ENCODE data around the gene WWOX. TPM values are rescaled to one million over a fixed set of nuclear protein-coding genes. Genes with fewer than 3 reads are reported as not detected.

Gene WWOX
- total and polyA plus RNA-seq, 10 donors = 5.9 to 90.3 (median 26.4) TPM

GRCh38 chr16:78161023-78161729, 61.7 kb downstream of the WWOX start:
- Histone ChIP-seq H3K36me3 (peaks cover 0 to 12% (median 0%) of the 10 kb centered on the region in 6 donors), H3K27ac (no peak overlapping the region), H3K4me3 (no peak overlapping the region), H3K27me3 (replicated peaks in 1 of 7) (no peaks in the 10 kb centered on the region), H3K9me3 (peaks cover 0 to 25% (median 20%) of the 10 kb centered on the region in 8 donors), H3K4me1 (no peaks in the 10 kb centered on the region)
- intact Hi-C loops (cut with DNase I; ENCODE audit: low total_unique reads) = no loop called here
- TF ChIP-seq POLR2AphosphoS5 (IDR thresholded peaks at IDR 0.05) (no peak), POLR2A (IDR thresholded peaks at IDR 0.05) (no peak), CTCF (IDR thresholded peaks at IDR 0.05 in 8 of 11, conservative IDR thresholded peaks at IDR 0.05 in 3 of 11) (no peak)
- no peak for DNase-seq
- 95 to 98% (median 97%) methylated on average over 5 of the region's 5 CpGs for WGBS, 5 donors

- Histone ChIP-seq H3K9me3 (peaks cover 0 to 25% (median 20%) of the 10 kb centered on the region in 8 donors), H3K4me3 (no peak overlapping the region)
- WGBS, 5 donors = 80 to 97% (median 86%) methylated on average over 12 of the region's 12 CpGs
Observed at GRCh38 chr16:78163772-78164670, 64.6 kb downstream of the WWOX start.

GRCh38 chr16:78170494-78170933, 71.1 kb downstream of the WWOX start:
- 79 to 96% (median 91%) methylated on average over 2 of the region's 2 CpGs for WGBS, 5 donors
- H3K27ac ChIP-seq = no peak overlapping the region
- no peak for DNase-seq
- H3K27me3 ChIP-seq (replicated peaks in 1 of 7) = no peaks in the 10 kb centered on the region
- H3K4me3 ChIP-seq = no peak overlapping the region
- H3K36me3 ChIP-seq = peaks cover 0 to 13% (median 0%) of the 10 kb centered on the region in 6 donors
- no peaks in the 10 kb centered on the region for H3K4me1 ChIP-seq
- TF ChIP-seq POLR2AphosphoS5 (IDR thresholded peaks at IDR 0.05) (no peak), POLR2A (IDR thresholded peaks at IDR 0.05) (no peak), CTCF (IDR thresholded peaks at IDR 0.05 in 8 of 11, conservative IDR thresholded peaks at IDR 0.05 in 3 of 11) (no peak)
- intact Hi-C loops (cut with DNase I; ENCODE audit: low total_unique reads) = no loop called here
- H3K9me3 ChIP-seq = peaks cover 0 to 4% (median 0%) of the 10 kb centered on the region in 8 donors

More at GRCh38 chr16:78163772-78164670, 64.6 kb downstream of the WWOX start:
- intact Hi-C loops (cut with DNase I; ENCODE audit: low total_unique reads) = no loop called here
- no peak for DNase-seq
- Histone ChIP-seq H3K27me3 (replicated peaks in 1 of 7) (no peaks in the 10 kb centered on the region), H3K27ac (no peak overlapping the region), H3K36me3 (peaks cover 0 to 19% (median 0%) of the 10 kb centered on the region in 6 donors), H3K4me1 (no peaks in the 10 kb centered on the region)
- no peak for TF ChIP-seq CTCF (IDR thresholded peaks at IDR 0.05 in 8 of 11, conservative IDR thresholded peaks at IDR 0.05 in 3 of 11)
- no peak for TF ChIP-seq POLR2A (IDR thresholded peaks at IDR 0.05)
- TF ChIP-seq POLR2AphosphoS5 (IDR thresholded peaks at IDR 0.05) = no peak

GRCh38 chr16:78175287-78175686, 75.8 kb downstream of the WWOX start:
- Histone ChIP-seq H3K27me3 (replicated peaks in 1 of 7) (no peaks in the 10 kb centered on the region), H3K9me3 (peaks cover 0 to 4% (median 0%) of the 10 kb centered on the region in 8 donors), H3K27ac (no peak overlapping the region), H3K4me3 (no peak overlapping the region), H3K36me3 (peaks cover 0 to 7% (median 0%) of the 10 kb centered on the region in 6 donors), H3K4me1 (no peaks in the 10 kb centered on the region)
- WGBS, 5 donors = 90 to 98% (median 95%) methylated on average over 3 of the region's 3 CpGs
- intact Hi-C loops (cut with DNase I; ENCODE audit: low total_unique reads) = no loop called here
- no peak for DNase-seq
- TF ChIP-seq POLR2AphosphoS5 (IDR thresholded peaks at IDR 0.05) (no peak), CTCF (IDR thresholded peaks at IDR 0.05 in 8 of 11, conservative IDR thresholded peaks at IDR 0.05 in 3 of 11) (no peak), POLR2A (IDR thresholded peaks at IDR 0.05) (no peak)
